MM.1S (cell line): ENCODE data around the gene HIVEP2.

ENCODE experiments used
- DNase-seq: peaks from one replicate; pipeline ENCODE4 v3.0.0-alpha.2; 2015
- H2AFZ ChIP-seq: fragments of 300-600 bp; sonication (generic); 2 replicates; pipeline ENCODE4 v1.6.0; 2016; ENCODE audit warnings: antibody characterized with exemption, low read length
- H3F3A ChIP-seq: fragments of 300-600 bp; sonication (generic); 2 replicates; pipeline ENCODE4 v1.6.1; 2016; ENCODE audit warnings: mild to moderate bottlenecking, antibody characterized with exemption, low read length, moderate library complexity, mixed read lengths; ENCODE audit not compliant: insufficient read depth
- H3K27ac ChIP-seq: fragments of 300-600 bp; sonication (generic); 2 replicates; pipeline ENCODE4 v1.5.1; 2016; ENCODE audit warnings: mild to moderate bottlenecking, low read length
- H3K27me3 ChIP-seq: fragments of 300-600 bp; sonication (generic); replicated peaks from 2 replicates; pipeline ENCODE4 v1.6.0; 2016; ENCODE audit warnings: low read length; ENCODE audit not compliant: insufficient read depth
- H3K36me3 ChIP-seq: fragments of 300-600 bp; sonication (generic); replicated peaks from 2 replicates; pipeline ENCODE4 v1.6.1; 2016; ENCODE audit warnings: mild to moderate bottlenecking, low read length, mixed read lengths; ENCODE audit not compliant: insufficient read depth
- H3K4me1 ChIP-seq: fragments of 300-600 bp; sonication (generic); 2 replicates; pipeline ENCODE4 v1.6.1; 2016; ENCODE audit warnings: low read length, mixed read lengths
- H3K4me2 ChIP-seq: fragments of 300-600 bp; sonication (generic); 2 replicates; pipeline ENCODE4 v1.6.0; 2016; ENCODE audit warnings: low read depth, low read length
- H3K4me3 ChIP-seq: fragments of 300-600 bp; sonication (generic); 2 replicates; pipeline ENCODE4 v1.5.1; 2016; ENCODE audit warnings: low read length, mixed read lengths
- H3K79me2 ChIP-seq: fragments of 300-600 bp; sonication (generic); 2 replicates; pipeline ENCODE4 v1.6.1; 2016; ENCODE audit warnings: mixed run types, low read length, mixed read lengths
- H3K9ac ChIP-seq: fragments of 300-600 bp; sonication (generic); 2 replicates; pipeline ENCODE4 v1.6.1; 2016; ENCODE audit warnings: low read length, mixed read lengths
- H3K9me2 ChIP-seq: fragments of 300-600 bp; sonication (generic); replicated peaks from 2 replicates; pipeline ENCODE4 v1.6.1; 2016; ENCODE audit warnings: mild to moderate bottlenecking, low read length, mixed read lengths; ENCODE audit not compliant: insufficient read depth
- H3K9me3 ChIP-seq: fragments of 300-600 bp; sonication (generic); replicated peaks from 2 replicates; pipeline ENCODE4 v1.6.1; 2016; ENCODE audit warnings: mild to moderate bottlenecking, low read length, mixed read lengths; ENCODE audit not compliant: insufficient read depth
- H4K20me1 ChIP-seq: fragments of 300-600 bp; sonication (generic); 2 replicates; pipeline ENCODE4 v1.6.1; 2016; ENCODE audit warnings: mild to moderate bottlenecking, low read length, moderate library complexity, mixed read lengths; ENCODE audit not compliant: insufficient read depth
- CTCF ChIP-seq: fragments of 300-600 bp; sonication (generic); IDR thresholded peaks from 2 replicates; pipeline ENCODE4 v1.5.1; 2016; ENCODE audit warnings: antibody characterized with exemption, low read length, mixed read lengths
- EZH2 ChIP-seq: fragments of 300-600 bp; sonication (generic); optimal IDR thresholded peaks from 2 replicates; pipeline ENCODE3; 2017; ENCODE audit warnings: low read depth, mild to moderate bottlenecking, antibody characterized with exemption, low read length, mixed read lengths
- EZH2phosphoT487 ChIP-seq: fragments of 300-600 bp; sonication (generic); IDR thresholded peaks from 2 replicates; pipeline ENCODE4 v1.6.1; 2018; ENCODE audit warnings: antibody characterized with exemption, low read length

The HIVEP2 gene

GRCh38 chr6:142713959-142714358, 231.0 kb downstream of the HIVEP2 start:
- no peaks in the 10 kb centered on the region for H3K79me2 ChIP-seq
- no peaks in the 10 kb centered on the region for H3K9me3 ChIP-seq
- no peak for TF ChIP-seq CTCF
- TF ChIP-seq EZH2phosphoT487: no peak
- no peak for TF ChIP-seq EZH2
- no peaks in the 10 kb centered on the region for H3K9me2 ChIP-seq
- H3K9ac ChIP-seq: no peak overlapping the region
- no peak overlapping the region for H3K4me2 ChIP-seq
- H3K4me3 ChIP-seq: no peak overlapping the region
- no peak for DNase-seq
- H3K4me1 ChIP-seq: no peaks in the 10 kb centered on the region
- no peaks in the 10 kb centered on the region for H3K27me3 ChIP-seq
- no peaks in the 10 kb centered on the region for H4K20me1 ChIP-seq
- no peaks in the 10 kb centered on the region for H3F3A ChIP-seq
- no peak overlapping the region for H3K27ac ChIP-seq
- H3K36me3 ChIP-seq: no peaks in the 10 kb centered on the region
- H2AFZ ChIP-seq: no peak overlapping the region

GRCh38 chr6:142712231-142712630, 232.7 kb downstream of the HIVEP2 start:
- TF ChIP-seq EZH2 (no peak), CTCF (no peak), EZH2phosphoT487 (no peak)

GRCh38 chr6:142708651-142709050, 236.3 kb downstream of the HIVEP2 start:
- H3K9ac ChIP-seq: no peak overlapping the region
- H3K79me2 ChIP-seq: no peaks in the 10 kb centered on the region
- H3K4me2 ChIP-seq: no peak overlapping the region
- no peaks in the 10 kb centered on the region for H3K9me2 ChIP-seq
- H4K20me1 ChIP-seq: no peaks in the 10 kb centered on the region
- no peak for DNase-seq
- no peak overlapping the region for H3K27ac ChIP-seq
- no peaks in the 10 kb centered on the region for H3F3A ChIP-seq
- TF ChIP-seq EZH2phosphoT487: no peak
- TF ChIP-seq CTCF: no peak
- TF ChIP-seq EZH2: no peak
- no peak overlapping the region for H2AFZ ChIP-seq
- H3K9me3 ChIP-seq: no peaks in the 10 kb centered on the region
- no peaks in the 10 kb centered on the region for H3K36me3 ChIP-seq
- H3K4me3 ChIP-seq: no peak overlapping the region
- H3K4me1 ChIP-seq: peaks cover 5% of the 10 kb centered on the region; the same call in 1 of the 2 replicates
- no peaks in the 10 kb centered on the region for H3K27me3 ChIP-seq

More at GRCh38 chr6:142712231-142712630, 232.7 kb downstream of the HIVEP2 start:
- Histone ChIP-seq H3K4me3 (no peak overlapping the region), H3K4me1 (no peaks in the 10 kb centered on the region), H3K27me3 (no peaks in the 10 kb centered on the region), H3K79me2 (no peaks in the 10 kb centered on the region), H3F3A (no peaks in the 10 kb centered on the region), H4K20me1 (no peaks in the 10 kb centered on the region), H3K36me3 (no peaks in the 10 kb centered on the region), H3K9ac (no peak overlapping the region), H2AFZ (no peak overlapping the region), H3K27ac (no peak overlapping the region), H3K9me3 (no peaks in the 10 kb centered on the region), H3K4me2 (no peak overlapping the region), H3K9me2 (no peaks in the 10 kb centered on the region)
- no peak for DNase-seq
